ENCODE measurements around the gene ALK. TPM values are rescaled to one million over a fixed set of nuclear protein-coding genes. Genes with fewer than 3 reads are reported as not detected.

ALK gene
- total and polyA plus RNA-seq, 3 experiments from 2014 or later, result not detected

DNA sequence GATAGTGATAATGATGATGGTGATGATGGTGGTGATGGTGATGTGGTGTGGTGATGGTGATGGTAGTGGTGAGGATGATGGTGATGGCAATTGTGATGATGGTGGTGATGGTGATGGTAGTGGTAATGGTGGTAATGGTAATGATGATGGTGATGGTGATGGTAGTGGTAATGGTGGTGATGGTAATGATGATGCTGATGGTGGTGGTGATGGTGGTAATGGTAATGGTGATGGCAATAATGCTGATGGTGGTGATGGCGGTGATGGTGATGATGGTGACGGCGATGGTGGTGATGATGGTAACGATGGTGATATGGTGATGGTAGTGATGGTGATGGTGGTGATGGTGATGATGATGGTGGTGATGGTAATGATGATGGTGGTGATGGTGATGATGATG is 45.0 kb downstream of the ALK start:
- no peak for DNase-seq
- Histone ChIP-seq H3K4me3 (ENCODE audit: low read length) (no peak overlapping the region), H3K27me3 (ENCODE audit: insufficient read depth, low read length, poor library complexity, severe bottlenecking) (no peaks in the 10 kb centered on the region), H3K9me3 (ENCODE audit: low read length) (no peaks in the 10 kb centered on the region), H3K27ac (ENCODE audit: low read depth, low read length) (no peak overlapping the region), H3K36me3 (ENCODE audit: insufficient read depth, low read length) (no peaks in the 10 kb centered on the region), H3K4me1 (ENCODE audit: insufficient read depth, low read length) (no peaks in the 10 kb centered on the region)
- Mint-ChIP-seq H3K9me3 (no peaks in the 10 kb centered on the region), H3K4me3 (no peak overlapping the region), H3K27ac (no peak overlapping the region), H3K36me3 (no peaks in the 10 kb centered on the region), H3K27me3 (peaks cover 4 to 33% of the 10 kb centered on the region in 2 donors), H3K4me1 (no peaks in the 10 kb centered on the region)
- ChIA-PET CTCF (no interaction called here), POLR2A (no interaction called here)

DNA sequence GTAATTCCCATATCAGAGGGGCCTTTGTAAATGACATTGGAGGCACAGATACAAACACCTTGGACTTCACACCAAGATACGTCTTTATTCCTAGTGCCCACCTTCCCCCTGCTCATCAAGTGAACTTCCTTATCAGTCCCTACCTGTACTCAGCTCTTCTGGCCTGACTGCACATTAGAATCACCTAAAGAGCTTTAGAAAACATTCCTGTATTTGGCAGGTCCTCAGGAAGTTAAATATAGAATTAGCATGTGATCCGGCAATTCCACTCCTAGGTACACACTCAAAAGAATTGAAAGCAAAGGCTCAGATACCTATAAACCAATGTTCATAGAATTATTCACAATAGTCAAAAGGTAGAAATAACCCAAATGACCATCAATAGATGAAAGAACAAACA is 46.6 kb downstream of the ALK start:
- Histone ChIP-seq H3K9me3 (ENCODE audit: low read length) (no peaks in the 10 kb centered on the region), H3K4me1 (ENCODE audit: insufficient read depth, low read length) (no peaks in the 10 kb centered on the region), H3K4me3 (ENCODE audit: low read length) (no peak overlapping the region), H3K36me3 (ENCODE audit: insufficient read depth, low read length) (no peaks in the 10 kb centered on the region), H3K27ac (ENCODE audit: low read depth, low read length) (no peak overlapping the region), H3K27me3 (ENCODE audit: insufficient read depth, low read length, poor library complexity, severe bottlenecking) (no peaks in the 10 kb centered on the region)
- Mint-ChIP-seq H3K36me3 (no peaks in the 10 kb centered on the region), H3K4me1 (no peaks in the 10 kb centered on the region), H3K27ac (no peak overlapping the region), H3K4me3 (no peak overlapping the region), H3K9me3 (no peaks in the 10 kb centered on the region), H3K27me3 (peaks cover 4 to 19% of the 10 kb centered on the region in 2 donors)
- ChIA-PET POLR2A (no interaction called here), CTCF (interaction anchor here (1.5 kb wide), 1 partner anchor 12 kb away, joined by 4 read pairs; no protein-coding TSS in a partner anchor)
- DNase-seq, result no peak

DNA sequence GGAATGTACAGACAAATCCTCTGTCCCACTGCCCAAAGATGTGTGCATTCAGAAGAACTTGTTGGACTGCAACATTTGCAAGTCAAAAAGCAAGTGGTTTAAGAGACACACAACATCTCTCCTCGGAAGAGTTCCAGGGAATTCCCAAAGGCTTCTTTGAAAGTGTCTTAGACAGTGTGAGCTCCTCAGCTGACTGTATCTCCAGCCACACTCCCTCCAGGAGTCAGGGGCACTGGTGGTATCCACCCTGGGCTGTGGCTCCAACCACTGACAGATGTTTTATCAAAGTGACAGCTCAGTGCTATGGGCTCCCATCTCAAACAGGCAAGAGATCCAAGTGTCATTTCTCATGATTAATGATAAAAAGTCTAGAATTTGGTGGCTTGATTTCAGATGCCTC is 48.5 kb downstream of the ALK start:
- no peaks in the 10 kb centered on the region for H3K9me3 ChIP-seq (ENCODE audit: low read length)
- no peak overlapping the region for H3K27ac Mint-ChIP-seq
- no peak for DNase-seq
- H3K4me3 Mint-ChIP-seq, result no peak overlapping the region
- CTCF ChIA-PET, result no interaction called here
- no peaks in the 10 kb centered on the region for H3K4me1 Mint-ChIP-seq
- H3K27me3 Mint-ChIP-seq, result peaks cover under 1 to 9% of the 10 kb centered on the region in 2 donors
- no peak overlapping the region for H3K4me3 ChIP-seq (ENCODE audit: low read length)
- no peaks in the 10 kb centered on the region for H3K4me1 ChIP-seq (ENCODE audit: insufficient read depth, low read length)
- POLR2A ChIA-PET, result no interaction called here
- no peaks in the 10 kb centered on the region for H3K36me3 Mint-ChIP-seq
- H3K27me3 ChIP-seq (ENCODE audit: insufficient read depth, low read length, poor library complexity, severe bottlenecking), result no peaks in the 10 kb centered on the region
- H3K36me3 ChIP-seq (ENCODE audit: insufficient read depth, low read length), result no peaks in the 10 kb centered on the region
- no peak overlapping the region for H3K27ac ChIP-seq (ENCODE audit: low read depth, low read length)
- H3K9me3 Mint-ChIP-seq, result peaks cover 0 to 2% (median 0%) of the 10 kb centered on the region in 5 donors

DNA sequence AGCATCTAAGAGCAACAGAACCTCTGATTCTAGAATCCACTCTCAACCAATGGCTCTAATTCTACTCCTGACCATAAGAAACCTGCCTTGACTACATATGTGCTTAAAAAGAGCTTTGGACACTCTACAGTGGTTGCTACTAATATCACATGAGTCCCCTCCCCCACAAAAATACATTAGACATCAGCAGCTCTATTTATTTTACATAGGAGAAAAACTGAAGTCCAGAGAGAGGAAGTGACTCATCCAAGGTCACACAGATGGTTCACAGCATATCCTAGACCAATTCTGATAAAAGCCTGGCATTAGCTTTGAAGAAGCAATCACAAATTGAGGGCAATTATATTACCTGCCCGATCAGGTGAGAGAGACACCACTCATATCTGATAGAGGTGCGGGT is 49.8 kb downstream of the ALK start:
- Histone ChIP-seq H3K9me3 (ENCODE audit: low read length) (no peaks in the 10 kb centered on the region), H3K4me1 (ENCODE audit: insufficient read depth, low read length) (no peaks in the 10 kb centered on the region), H3K27me3 (ENCODE audit: insufficient read depth, low read length, poor library complexity, severe bottlenecking) (no peaks in the 10 kb centered on the region), H3K36me3 (ENCODE audit: insufficient read depth, low read length) (no peaks in the 10 kb centered on the region), H3K27ac (ENCODE audit: low read depth, low read length) (no peak overlapping the region), H3K4me3 (ENCODE audit: low read length) (no peak overlapping the region)
- Mint-ChIP-seq H3K4me1 (no peaks in the 10 kb centered on the region), H3K27ac (no peak overlapping the region), H3K27me3 (peaks cover 3 to 12% of the 10 kb centered on the region in 2 donors), H3K36me3 (no peaks in the 10 kb centered on the region), H3K4me3 (no peak overlapping the region), H3K9me3 (peaks cover 0 to 2% (median 0%) of the 10 kb centered on the region in 5 donors)
- ChIA-PET POLR2A (no interaction called here), CTCF (no interaction called here)
- no peak for DNase-seq

DNA sequence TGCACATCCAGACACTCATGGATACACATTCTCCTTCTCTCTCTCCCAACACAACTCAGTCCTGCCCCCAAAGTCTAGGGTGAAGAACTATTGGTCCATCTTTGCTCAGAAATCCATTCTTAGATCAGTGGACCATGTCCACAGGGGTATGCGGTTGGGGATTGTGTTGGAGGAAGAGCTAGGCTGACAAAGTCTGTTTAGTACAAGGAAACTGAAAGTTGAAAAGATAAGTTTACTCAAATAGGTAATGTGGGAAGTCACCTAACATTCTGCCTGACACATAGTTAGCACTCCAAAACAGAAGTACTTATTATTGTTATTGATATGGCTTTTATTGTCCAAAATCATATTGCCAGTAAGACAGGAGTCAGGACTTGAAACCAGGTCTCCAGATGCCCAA is 55.9 kb downstream of the ALK start:
- no peaks in the 10 kb centered on the region for H3K27me3 ChIP-seq (ENCODE audit: insufficient read depth, low read length, poor library complexity, severe bottlenecking)
- no peak overlapping the region for H3K27ac ChIP-seq (ENCODE audit: low read depth, low read length)
- ChIA-PET CTCF (no interaction called here), POLR2A (no interaction called here)
- H3K4me1 Mint-ChIP-seq, result no peaks in the 10 kb centered on the region
- peaks cover 0 to 4% (median 0%) of the 10 kb centered on the region in 5 donors for H3K9me3 Mint-ChIP-seq
- peak overlapping the region in 1 of 8 donors; percentile 12 for H3K27ac Mint-ChIP-seq
- no peaks in the 10 kb centered on the region for H3K36me3 ChIP-seq (ENCODE audit: insufficient read depth, low read length)
- no peak overlapping the region for H3K4me3 Mint-ChIP-seq
- H3K36me3 Mint-ChIP-seq, result no peaks in the 10 kb centered on the region
- peaks cover 8 to 29% of the 10 kb centered on the region in 2 donors for H3K27me3 Mint-ChIP-seq
- no peak for DNase-seq
- no peak overlapping the region for H3K4me3 ChIP-seq (ENCODE audit: low read length)
- no peaks in the 10 kb centered on the region for H3K4me1 ChIP-seq (ENCODE audit: insufficient read depth, low read length)
- H3K9me3 ChIP-seq (ENCODE audit: low read length), result no peaks in the 10 kb centered on the region

DNA sequence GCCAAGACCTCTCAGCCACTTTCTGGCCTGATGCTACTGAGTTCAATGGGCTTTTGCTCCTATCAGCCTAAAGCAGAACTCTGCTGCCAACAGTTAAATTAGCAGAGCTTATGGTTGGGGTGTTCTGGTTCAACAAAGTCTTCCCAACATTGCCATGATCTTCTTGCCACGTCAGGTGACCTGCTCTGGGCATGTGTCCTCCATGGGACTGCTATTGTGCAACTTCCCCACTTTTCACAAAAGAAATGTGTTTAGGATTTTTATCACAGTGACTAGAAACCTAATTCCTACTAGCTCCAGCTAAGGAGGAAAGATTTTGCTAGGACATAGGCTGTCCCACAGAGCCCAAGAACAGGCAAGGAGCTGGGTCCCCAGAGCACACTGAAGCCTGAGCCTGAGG is 56.4 kb downstream of the ALK start:
- Histone ChIP-seq H3K4me1 (ENCODE audit: insufficient read depth, low read length) (no peaks in the 10 kb centered on the region), H3K27me3 (ENCODE audit: insufficient read depth, low read length, poor library complexity, severe bottlenecking) (no peaks in the 10 kb centered on the region), H3K9me3 (ENCODE audit: low read length) (no peaks in the 10 kb centered on the region), H3K4me3 (ENCODE audit: low read length) (no peak overlapping the region), H3K27ac (ENCODE audit: low read depth, low read length) (no peak overlapping the region), H3K36me3 (ENCODE audit: insufficient read depth, low read length) (no peaks in the 10 kb centered on the region)
- no peaks in the 10 kb centered on the region for H3K4me1 Mint-ChIP-seq
- POLR2A ChIA-PET, result no interaction called here
- H3K27me3 Mint-ChIP-seq, result peaks cover 9 to 34% of the 10 kb centered on the region in 2 donors
- CTCF ChIA-PET, result no interaction called here
- H3K27ac Mint-ChIP-seq, result no peak overlapping the region
- peaks cover 0 to 4% (median 0%) of the 10 kb centered on the region in 5 donors for H3K9me3 Mint-ChIP-seq
- no peaks in the 10 kb centered on the region for H3K36me3 Mint-ChIP-seq
- DNase-seq, result no peak
- no peak overlapping the region for H3K4me3 Mint-ChIP-seq

DNA sequence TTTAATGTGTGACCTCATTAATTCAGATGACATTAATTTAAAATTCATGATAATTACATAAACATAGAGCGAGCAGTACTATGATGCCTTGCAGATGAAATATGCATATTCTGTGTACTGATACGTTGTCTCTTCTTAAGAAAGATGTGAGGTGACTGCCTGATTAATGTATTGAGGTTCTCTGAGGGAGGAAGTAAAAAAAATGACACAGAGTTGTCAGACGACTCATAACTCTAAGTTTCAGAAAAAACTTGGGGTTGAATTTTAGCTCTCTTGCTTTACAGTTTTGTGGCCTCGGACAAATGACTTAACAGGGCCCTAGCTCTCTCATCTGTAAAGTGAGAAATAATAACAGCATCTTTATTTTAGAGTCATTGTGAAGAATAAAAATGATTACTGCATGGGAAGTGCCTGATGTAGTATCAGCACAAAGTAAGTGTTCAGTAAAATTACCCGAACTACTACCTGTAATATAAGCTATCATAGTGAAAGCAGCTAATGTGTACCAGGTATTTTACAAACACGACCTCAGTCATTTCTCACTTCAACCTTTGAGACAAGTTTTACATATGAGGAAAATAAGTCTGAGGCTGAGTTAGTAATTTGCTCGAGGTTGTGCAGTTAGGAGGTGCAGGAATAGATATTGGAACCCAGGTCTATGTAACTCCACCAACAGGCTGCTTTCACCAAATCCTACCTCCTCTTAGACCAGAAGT is 65.3 kb downstream of the ALK start:
- H3K27ac Mint-ChIP-seq, result no peak overlapping the region
- H3K27me3 Mint-ChIP-seq, result peaks cover 18 to 50% of the 10 kb centered on the region in 2 donors
- H3K27me3 ChIP-seq (ENCODE audit: insufficient read depth, low read length, poor library complexity, severe bottlenecking), result no peaks in the 10 kb centered on the region
- no peaks in the 10 kb centered on the region for H3K4me1 ChIP-seq (ENCODE audit: insufficient read depth, low read length)
- ChIA-PET CTCF (no interaction called here), POLR2A (no interaction called here)
- no peaks in the 10 kb centered on the region for H3K4me1 Mint-ChIP-seq
- H3K4me3 ChIP-seq (ENCODE audit: low read length), result no peak overlapping the region
- no peaks in the 10 kb centered on the region for H3K36me3 ChIP-seq (ENCODE audit: insufficient read depth, low read length)
- H3K4me3 Mint-ChIP-seq, result no peak overlapping the region
- peaks cover 0 to 2% (median 0%) of the 10 kb centered on the region in 3 donors for H3K36me3 Mint-ChIP-seq
- H3K9me3 ChIP-seq (ENCODE audit: low read length), result no peaks in the 10 kb centered on the region
- H3K9me3 Mint-ChIP-seq, result peaks cover 0 to 8% (median 5%) of the 10 kb centered on the region in 5 donors
- no peak overlapping the region for H3K27ac ChIP-seq (ENCODE audit: low read depth, low read length)
- DNase-seq, result no peak

DNA sequence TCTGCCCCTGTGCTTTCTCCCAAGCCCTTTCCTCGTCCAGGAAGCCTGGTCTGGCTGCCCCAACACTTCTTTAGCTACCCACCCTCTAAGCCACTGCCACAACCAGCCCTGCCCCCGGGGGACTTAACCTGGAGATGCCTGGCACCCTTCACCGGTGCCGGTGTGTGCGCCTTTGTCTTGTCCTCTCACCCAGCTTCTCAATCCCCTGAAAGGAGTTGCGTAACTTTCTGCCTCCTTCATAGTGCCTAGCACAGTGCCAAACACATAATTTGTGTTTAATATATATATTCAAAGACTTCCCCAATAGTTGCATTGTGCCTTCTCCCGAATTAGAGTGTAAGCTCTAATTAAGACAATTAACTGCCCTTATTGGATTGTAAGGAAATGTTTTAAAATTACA is 70.6 kb downstream of the ALK start:
- Histone ChIP-seq H3K4me1 (ENCODE audit: insufficient read depth, low read length) (no peaks in the 10 kb centered on the region), H3K36me3 (ENCODE audit: insufficient read depth, low read length) (no peaks in the 10 kb centered on the region), H3K27ac (ENCODE audit: low read depth, low read length) (no peak overlapping the region), H3K4me3 (ENCODE audit: low read length) (no peak overlapping the region), H3K9me3 (ENCODE audit: low read length) (no peaks in the 10 kb centered on the region), H3K27me3 (ENCODE audit: insufficient read depth, low read length, poor library complexity, severe bottlenecking) (no peaks in the 10 kb centered on the region)
- ChIA-PET CTCF (no interaction called here), POLR2A (interaction anchor here (0.6 kb wide), 1 partner anchor 415 kb away, joined by 3 read pairs; no protein-coding TSS in a partner anchor)
- Mint-ChIP-seq H3K27ac (no peak overlapping the region), H3K27me3 (peaks cover 16 to 34% of the 10 kb centered on the region in 2 donors), H3K4me1 (no peaks in the 10 kb centered on the region), H3K36me3 (peaks cover 0 to 2% (median 0%) of the 10 kb centered on the region in 3 donors), H3K4me3 (no peak overlapping the region), H3K9me3 (peaks cover 0 to 10% (median 2%) of the 10 kb centered on the region in 5 donors)
- no peak for DNase-seq
